IMR-90 (cell line): ENCODE measurements around the gene LINS1.

Experiments used
- CHD1 ChIP-seq: IDR thresholded peaks from 2 replicates; pipeline ENCODE4 v1.6.1; 2012; ENCODE audit warnings: low read depth, low read length, improper control_type of control experiment
- CTCF ChIP-seq: conservative IDR thresholded peaks from 2 replicates; pipeline ENCODE4 v1.5.1; 2012; ENCODE audit warnings: mild to moderate bottlenecking, low read depth, low read length, improper control_type of control experiment
- ELK1 ChIP-seq: fragments of 150-350 bp; IDR thresholded peaks from 2 replicates; pipeline ENCODE4 v1.6.1; 2016; ENCODE audit warnings: low read depth, mild to moderate bottlenecking, low read length, moderate library complexity, borderline replicate concordance
- NFE2L2 ChIP-seq: fragments of 150-350 bp; IDR thresholded peaks from 2 replicates; pipeline ENCODE4 v1.6.1; 2016; ENCODE audit warnings: low read depth, mild to moderate bottlenecking, low read length
- POLR2A ChIP-seq: IDR thresholded peaks from 2 replicates; pipeline ENCODE4 v1.6.1; 2012; ENCODE audit warnings: mild to moderate bottlenecking, low read depth, low read length
- USF2 ChIP-seq: fragments of 150-350 bp; IDR thresholded peaks from 2 replicates; pipeline ENCODE4 v1.6.1; 2017; ENCODE audit warnings: mild to moderate bottlenecking, antibody characterized with exemption, low read length, low read depth

- TF ChIP-seq ELK1, result no peak
- TF ChIP-seq CTCF, result no peak
- no peak for TF ChIP-seq CHD1
- TF ChIP-seq USF2, result no peak
- no peak for TF ChIP-seq NFE2L2
- TF ChIP-seq POLR2A, result no peak
Measured at GRCh38 chr15:100623301-100623700, 21.3 kb upstream of the LINS1 start.
